KOPT-K1 (cell line): ENCODE measurements around the gene ZPBP.

Experiments
- H3K27ac ChIP-seq: fragments of 200-600 bp; sonication (generic); 2 replicates; pipeline ENCODE4 v1.5.1; 2016; ENCODE audit warnings: antibody characterized with exemption, mild to moderate bottlenecking, low read depth, low read length; ENCODE audit not compliant: poor library complexity, severe bottlenecking
- H3K36me3 ChIP-seq: fragments of 200-600 bp; sonication (generic); 2 replicates; pipeline ENCODE4 v1.5.1; 2017; ENCODE audit warnings: antibody characterized with exemption, mild to moderate bottlenecking, low read length, moderate library complexity; ENCODE audit not compliant: insufficient read depth
- H3K9me3 ChIP-seq: fragments of 200-600 bp; sonication (generic); 2 replicates; pipeline ENCODE4 v1.5.1; 2017; ENCODE audit warnings: antibody characterized with exemption, low read length, mild to moderate bottlenecking; ENCODE audit not compliant: insufficient read depth, poor library complexity, severe bottlenecking

The ZPBP gene

GRCh38 chr7:50092579-50093491, at the start of gene ZPBP:
ZPBP (minus strand) TSS chr7:50093246; CDS start chr7:50093194, 52 bp downstream.
- Histone ChIP-seq H3K36me3 (no peaks in the 10 kb centered on the region), H3K27ac (no peak within 1 kb of the TSS), H3K9me3 (no peaks in the 10 kb centered on the region)

- H3K27ac ChIP-seq: peak overlapping the region; percentile 67
- H3K36me3 ChIP-seq: no peaks in the 10 kb centered on the region
- H3K9me3 ChIP-seq: no peaks in the 10 kb centered on the region
Measured at GRCh38 chr7:50142425-50143017, 49.5 kb upstream of the ZPBP start.

- Histone ChIP-seq H3K9me3 (no peaks in the 10 kb centered on the region), H3K27ac (no peak overlapping the region), H3K36me3 (no peaks in the 10 kb centered on the region)
Measured at GRCh38 chr7:50141854-50142253, 48.8 kb upstream of the ZPBP start.

- Histone ChIP-seq H3K9me3 (no peaks in the 10 kb centered on the region), H3K27ac (no peak overlapping the region), H3K36me3 (no peaks in the 10 kb centered on the region)
Measured at GRCh38 chr7:50141131-50141530, 48.1 kb upstream of the ZPBP start.

- Histone ChIP-seq H3K36me3 (no peaks in the 10 kb centered on the region), H3K27ac (no peak overlapping the region), H3K9me3 (no peaks in the 10 kb centered on the region)
Measured at GRCh38 chr7:50140688-50141087, 47.6 kb upstream of the ZPBP start.

GRCh38 chr7:50138101-50138500, 45.1 kb upstream of the ZPBP start:
- Histone ChIP-seq H3K36me3 (no peaks in the 10 kb centered on the region), H3K9me3 (no peaks in the 10 kb centered on the region), H3K27ac (no peak overlapping the region)

GRCh38 chr7:50125766-50126165, 32.7 kb upstream of the ZPBP start:
- H3K9me3 ChIP-seq: peaks cover 3% of the 10 kb centered on the region
- no peaks in the 10 kb centered on the region for H3K36me3 ChIP-seq
- H3K27ac ChIP-seq: no peak overlapping the region

- H3K36me3 ChIP-seq: no peaks in the 10 kb centered on the region
- H3K27ac ChIP-seq: no peak overlapping the region
- no peaks in the 10 kb centered on the region for H3K9me3 ChIP-seq
Measured at GRCh38 chr7:50121286-50121685, 28.2 kb upstream of the ZPBP start.

GRCh38 chr7:50119815-50120637, 27.0 kb upstream of the ZPBP start:
- Histone ChIP-seq H3K36me3 (no peaks in the 10 kb centered on the region), H3K27ac (no peak overlapping the region), H3K9me3 (no peaks in the 10 kb centered on the region)

- H3K27ac ChIP-seq: no peak overlapping the region
- no peaks in the 10 kb centered on the region for H3K36me3 ChIP-seq
- peaks cover 17% of the 10 kb centered on the region for H3K9me3 ChIP-seq
Measured at GRCh38 chr7:50112250-50112649, 19.2 kb upstream of the ZPBP start.

GRCh38 chr7:50101873-50102272, 8.8 kb upstream of the ZPBP start:
- Histone ChIP-seq H3K27ac (no peak overlapping the region), H3K36me3 (no peaks in the 10 kb centered on the region), H3K9me3 (no peaks in the 10 kb centered on the region)

- H3K36me3 ChIP-seq: no peaks in the 10 kb centered on the region
- H3K27ac ChIP-seq: no peak overlapping the region
- H3K9me3 ChIP-seq: no peaks in the 10 kb centered on the region
Measured at GRCh38 chr7:50095634-50096033, 2.6 kb upstream of the ZPBP start.

GRCh38 chr7:50088463-50089129, 4.5 kb downstream of the ZPBP start:
- H3K36me3 ChIP-seq: no peaks in the 10 kb centered on the region

GRCh38 chr7:50085344-50085743, 7.7 kb downstream of the ZPBP start:
- no peak overlapping the region for H3K27ac ChIP-seq
- no peaks in the 10 kb centered on the region for H3K9me3 ChIP-seq
- no peaks in the 10 kb centered on the region for H3K36me3 ChIP-seq

More at GRCh38 chr7:50088463-50089129, 4.5 kb downstream of the ZPBP start:
- Histone ChIP-seq H3K27ac (no peak overlapping the region), H3K9me3 (no peaks in the 10 kb centered on the region)

GRCh38 chr7:50073093-50073492, 20.0 kb downstream of the ZPBP start:
- peaks cover 35% of the 10 kb centered on the region for H3K9me3 ChIP-seq
- no peak overlapping the region for H3K27ac ChIP-seq
- no peaks in the 10 kb centered on the region for H3K36me3 ChIP-seq
